CD4-positive, alpha-beta memory T cell (primary cell): ENCODE measurements around the gene PER2. TPM values are rescaled to one million over a fixed set of nuclear protein-coding genes. Genes with fewer than 3 reads are reported as not detected.

Experiments
- CTCF ChIA-PET: fragments of 350-600 bp; sonication (Branson Sonifier 250); formaldehyde crosslinking; loops from one replicate; lab custom pipeline; 2021; ENCODE audit warnings: inconsistent platforms; ENCODE audit not compliant: partially characterized antibody; lab: Charles Lee
- POLR2A ChIA-PET: fragments of 350-600 bp; sonication (Branson Sonifier 250); formaldehyde crosslinking; loops from one replicate; lab custom pipeline; 2021; ENCODE audit not compliant: partially characterized antibody; lab: Charles Lee
- DNase-seq, 5 donors: peaks; one replicate each; pipeline versions ENCODE4 v3.0.0 to v3.0.0-alpha.2; 2020 to 2022; ENCODE audit warnings: mixed read lengths in 1 of 5
- H3K27ac ChIP-seq: one replicate; pipeline ENCODE4 v1.7.0; 2013; ENCODE audit warnings: low read depth, low read length
- H3K27me3 ChIP-seq: 2 replicates; pipeline ENCODE4 v1.7.0; 2013; ENCODE audit warnings: mild to moderate bottlenecking, low read length, moderate library complexity; ENCODE audit not compliant: insufficient read depth
- H3K36me3 ChIP-seq: 2 replicates; pipeline ENCODE4 v1.7.0; 2013; ENCODE audit warnings: mild to moderate bottlenecking, low read length, moderate library complexity; ENCODE audit not compliant: insufficient read depth
- H3K4me1 ChIP-seq: 2 replicates; pipeline ENCODE4 v1.7.0; 2013; ENCODE audit warnings: mild to moderate bottlenecking, low read length, moderate library complexity; ENCODE audit not compliant: insufficient read depth
- H3K4me3 ChIP-seq, 2 donors: one replicate each; pipeline ENCODE4 v1.7.0; 2013; ENCODE audit warnings: low read length in 2 of 2, mild to moderate bottlenecking in 1 of 2
- H3K9me3 ChIP-seq, 2 donors: one replicate each; pipeline ENCODE4 v1.7.0; 2013; ENCODE audit warnings: low read length in 2 of 2, control low read depth in 1 of 2; ENCODE audit not compliant: control insufficient read depth in 1 of 2
- H3K27ac Mint-ChIP-seq, 7 donors: one replicate each; pipeline ENCODE4 v1.8.0; 2020 to 2021; ENCODE audit warnings: mixed read lengths in 7 of 7, mild to moderate bottlenecking in 6 of 7, inconsistent platforms in 3 of 7, moderate library complexity in 3 of 7
- H3K27me3 Mint-ChIP-seq, 2 donors: one replicate each; pipeline ENCODE4 v1.8.0; 2020 to 2021; ENCODE audit warnings: mixed read lengths in 2 of 2
- H3K36me3 Mint-ChIP-seq, 2 donors: one replicate each; pipeline ENCODE4 v1.8.0; 2020 to 2021; ENCODE audit warnings: mixed read lengths in 2 of 2, inconsistent platforms in 1 of 2, mild to moderate bottlenecking in 1 of 2
- H3K4me1 Mint-ChIP-seq, 4 donors: one replicate each; pipeline ENCODE4 v1.8.0; 2020 to 2021; ENCODE audit warnings: mixed read lengths in 4 of 4, mild to moderate bottlenecking in 1 of 4
- H3K4me3 Mint-ChIP-seq, 8 donors: one replicate each; pipeline ENCODE4 v1.8.0; 2020 to 2021; ENCODE audit warnings: mixed read lengths in 8 of 8, mild to moderate bottlenecking in 7 of 8, moderate library complexity in 6 of 8, inconsistent platforms in 3 of 8
- H3K9me3 Mint-ChIP-seq, 8 donors: one replicate each; pipeline ENCODE4 v1.8.0; 2020 to 2021; ENCODE audit warnings: mixed read lengths in 8 of 8, mild to moderate bottlenecking in 5 of 8, inconsistent platforms in 3 of 8, moderate library complexity in 1 of 8
- intact Hi-C: fragments of 100-400 bp; cut with micrococcal nuclease; formaldehyde crosslinking; loops from one replicate; pipeline ENCODE4 v1.15.1; 2023
- polyA plus RNA-seq, 2 donors: library from polyadenylated mRNA; unstranded; fragments of 300-500 nt; fragmentation: Illumina TruSeq; gene quantifications; one replicate each; pipeline ENCODE4 v1.2.3, GENCODE V29; 2021
- total RNA-seq, 2 experiments: library from RNA; stranded (reverse); gene quantifications; one replicate each; pipeline ENCODE4 v1.2.3, GENCODE V29; 2021

Gene PER2
- total and polyA plus RNA-seq, 4 experiments from 2014 or later: 0.42 to 13.4 (median 8.4) TPM

- peaks cover 32 to 51% (median 40%) of the 10 kb centered on the region in 4 donors for H3K4me1 Mint-ChIP-seq
- H3K4me1 ChIP-seq: peaks cover 56% of the 10 kb centered on the region
- H3K27ac Mint-ChIP-seq: peak overlapping the region; percentile 89 to 97 (median 93)
- no peaks in the 10 kb centered on the region for H3K9me3 ChIP-seq
- H3K27ac ChIP-seq: peak overlapping the region; percentile 79
- peaks cover 3 to 19% of the 10 kb centered on the region in 2 donors for H3K36me3 Mint-ChIP-seq
- H3K4me3 ChIP-seq: peak overlapping the region; percentile 30 to 72
- peak in 2 of 5 donors; percentile 10 to 58 for DNase-seq
- H3K9me3 Mint-ChIP-seq: no peaks in the 10 kb centered on the region
- CTCF ChIA-PET: interaction anchor here (0.9 to 1.2 kb wide), 4 partner anchors 16 to 690 kb away, joined by 3 to 9 read pairs (median 4); no protein-coding TSS in a partner anchor
- intact Hi-C loops: loop anchor here (1.0 to 5.0 kb wide), 7 partner anchors 29 to 530 kb away; partner anchors contain the start of genes HES6, PER2 and TRAF3IP1
- H3K27me3 Mint-ChIP-seq: no peaks in the 10 kb centered on the region
- no peaks in the 10 kb centered on the region for H3K36me3 ChIP-seq
- H3K4me3 Mint-ChIP-seq: peak overlapping the region; percentile 87 to 94 (median 91)
- POLR2A ChIA-PET: interaction anchor here (0.5 to 3.4 kb wide), 13 partner anchors 13 to 510 kb away, joined by 3 to 17 read pairs (median 5); partner anchors contain the start of genes HES6 and SCLY
- no peaks in the 10 kb centered on the region for H3K27me3 ChIP-seq
Measured at GRCh38 chr2:238202326-238203093, 85.9 kb downstream of the PER2 start.

Other genes starting within 250 kb of the PER2 start
- 10 to 100 TPM; 35.9 to 37.9 TPM for gene SCLY, start 227.6 kb downstream of the PER2 start, total RNA-seq
- 10 to 100 TPM; 17.7 to 18.9 TPM for gene SCLY, start 227.6 kb downstream of the PER2 start, polyA plus RNA-seq
- gene ESPNL, start 188.3 kb downstream of the PER2 start, total RNA-seq: under 1 TPM; 0.28 to 0.41 TPM
- gene ESPNL, start 188.3 kb downstream of the PER2 start, polyA plus RNA-seq: not detected
- not detected for gene KLHL30, start 149.9 kb downstream of the PER2 start, total RNA-seq
- not detected for gene KLHL30, start 149.9 kb downstream of the PER2 start, polyA plus RNA-seq
- gene ERFE, start 129.6 kb downstream of the PER2 start, total RNA-seq: not detected
- gene ERFE, start 129.6 kb downstream of the PER2 start, polyA plus RNA-seq: not detected
- gene ILKAP, start 84.9 kb downstream of the PER2 start, total RNA-seq: 10 to 100 TPM; 78.2 to 87.8 TPM
- 10 to 100 TPM; 44.4 to 48.3 TPM for gene ILKAP, start 84.9 kb downstream of the PER2 start, polyA plus RNA-seq
- 1 to 10 TPM in 1 of 2 experiments, under 1 TPM in 1; 0.67 to 2.1 TPM for gene HES6, start 48.6 kb downstream of the PER2 start, total RNA-seq
- gene HES6, start 48.6 kb downstream of the PER2 start, polyA plus RNA-seq: 1 to 10 TPM in 1 of 2 donors, under 1 TPM in 1; 0.99 to 4.9 TPM
- gene TRAF3IP1, start 31.9 kb upstream of the PER2 start, total RNA-seq: 10 to 100 TPM in 1 of 2 experiments, 1 to 10 TPM in 1; 6.8 to 11.0 TPM
- 1 to 10 TPM; 3.0 to 6.6 TPM for gene TRAF3IP1, start 31.9 kb upstream of the PER2 start, polyA plus RNA-seq
- 10 to 100 TPM; 46.5 to 48.4 TPM for gene ASB1, start 138.3 kb upstream of the PER2 start, total RNA-seq
- 10 to 100 TPM; 19.5 to 22.4 TPM for gene ASB1, start 138.3 kb upstream of the PER2 start, polyA plus RNA-seq